ENCODE data around the gene PDZD7.

GRCh38 chr10:101031128-101031795 is at the start of gene PDZD7, which contains the start of gene SFXN3:
- TF ChIP-seq JUND (IDR thresholded peaks at IDR 0.05) (no peak), CTCF (IDR thresholded peaks at IDR 0.05 in 2 of 3, conservative IDR thresholded peaks at IDR 0.05 in 1 of 3; ENCODE audit: borderline replicate concordance in 1 of 3, insufficient read depth in 1 of 3, low read depth in 2 of 3, low read length in 2 of 3) (no peak), RAD21 (IDR thresholded peaks at IDR 0.05; ENCODE audit: low read depth) (no peak), YY1 (IDR thresholded peaks at IDR 0.05; ENCODE audit: extremely low read depth, insufficient replicate concordance, low read depth, low read length) (no peak), MAX (IDR thresholded peaks at IDR 0.05) (no peak), EZH2phosphoT487 (IDR thresholded peaks at IDR 0.05; ENCODE audit: borderline replicate concordance) (no peak), POLR2A (IDR thresholded peaks at IDR 0.05; ENCODE audit: borderline replicate concordance, extremely low read depth, insufficient read depth, insufficient read length) (no peak), EZH2 (IDR thresholded peaks at IDR 0.05) (no peak)
